SH-SY5Y (cell line): Measurements from ENCODE around the gene CDK1.

ENCODE experiments used
- GATA2 ChIP-seq: IDR thresholded peaks from 2 replicates; pipeline ENCODE4 v1.6.1; 2011; ENCODE audit warnings: mild to moderate bottlenecking, low read depth, low read length
- GATA3 ChIP-seq: IDR thresholded peaks from 2 replicates; pipeline ENCODE4 v1.6.1; 2011; ENCODE audit warnings: low read depth, mild to moderate bottlenecking, low read length, moderate library complexity

- TF ChIP-seq GATA2 (no peak), GATA3 (no peak)
Measured at GRCh38 chr10:60737242-60737641, 41.0 kb upstream of the CDK1 start.
